Hepatocyte (in vitro differentiated cells): ENCODE data around the gene RAF1. TPM values are rescaled to one million over a fixed set of nuclear protein-coding genes. Genes with fewer than 3 reads are reported as not detected.
"Not testable (repeated sequence)": the region's sequence is repeated elsewhere in the genome, so short reads cannot be mapped to it uniquely, and the experiment has no call there.

Experiments
- DNase-seq: peaks from one replicate; pipeline ENCODE4 v3.0.0-alpha.2; 2016; ENCODE audit warnings: low spot score
- H2AFZ ChIP-seq: fragments of 200-600 bp; sonication (generic); 2 replicates; pipeline ENCODE4 v1.6.0; 2016; ENCODE audit warnings: antibody characterized with exemption, mild to moderate bottlenecking
- H3K27ac ChIP-seq: fragments of 200-600 bp; sonication (generic); 2 replicates; pipeline ENCODE4 v1.5.1; 2016; ENCODE audit warnings: mild to moderate bottlenecking
- H3K27me3 ChIP-seq: fragments of 200-600 bp; sonication (generic); 2 replicates; pipeline ENCODE4 v1.6.1; 2016
- H3K36me3 ChIP-seq: fragments of 200-600 bp; sonication (generic); replicated peaks from 2 replicates; pipeline ENCODE4 v1.5.1; 2016; ENCODE audit warnings: low read depth; ENCODE audit not compliant: insufficient read depth
- H3K4me1 ChIP-seq: fragments of 200-600 bp; sonication (generic); 2 replicates; pipeline ENCODE4 v1.5.1; 2016; ENCODE audit warnings: mild to moderate bottlenecking, moderate library complexity; ENCODE audit not compliant: insufficient read depth
- H3K4me2 ChIP-seq: fragments of 200-600 bp; sonication (generic); 2 replicates; pipeline ENCODE4 v1.6.0; 2016
- H3K4me3 ChIP-seq: fragments of 200-600 bp; sonication (generic); 2 replicates; pipeline ENCODE4 v1.5.1; 2016; ENCODE audit warnings: mild to moderate bottlenecking
- H3K79me2 ChIP-seq: fragments of 200-600 bp; sonication (generic); 2 replicates; pipeline ENCODE4 v1.6.0; 2017; ENCODE audit warnings: mild to moderate bottlenecking
- H3K9me2 ChIP-seq: fragments of 200-600 bp; sonication (generic); replicated peaks from 2 replicates; pipeline ENCODE4 v1.6.0; 2017; ENCODE audit warnings: mild to moderate bottlenecking; ENCODE audit not compliant: insufficient read depth
- H3K9me3 ChIP-seq: fragments of 200-600 bp; sonication (generic); 2 replicates; pipeline ENCODE4 v1.5.1; 2016; ENCODE audit warnings: low read depth, mild to moderate bottlenecking
- H4K20me1 ChIP-seq: fragments of 200-600 bp; sonication (generic); 2 replicates; pipeline ENCODE4 v1.6.0; 2016; ENCODE audit warnings: mild to moderate bottlenecking; ENCODE audit not compliant: insufficient read depth, poor library complexity, severe bottlenecking
- EZH2 ChIP-seq: fragments of 200-600 bp; sonication (generic); IDR thresholded peaks from 2 replicates; pipeline ENCODE4 v1.6.1; 2016; ENCODE audit warnings: antibody characterized with exemption, mild to moderate bottlenecking, borderline replicate concordance
- EZH2phosphoT487 ChIP-seq: fragments of 200-600 bp; sonication (generic); IDR thresholded peaks from one replicate; pipeline ENCODE4 v1.6.1; 2018; ENCODE audit warnings: antibody characterized with exemption, mild to moderate bottlenecking, low read depth, moderate library complexity; ENCODE audit not compliant: unreplicated experiment, severe bottlenecking
- WGBS: methylation state at CpG from one replicate; pipeline ENCODE4 v1.1.6; 2016; ENCODE audit warnings: low lambda C conversion rate; ENCODE audit errors: missing lambda C conversion rate; 5-methylcytosine and 5-hydroxymethylcytosine counted together
- polyA plus RNA-seq: library from polyadenylated mRNA; unstranded; fragments of >200 nt; fragmentation: Nextera tagmentation; extraction: Ambion mirVana; gene quantifications from 2 replicates; pipeline ENCODE4 v1.2.1, GENCODE V29; 2016
- total RNA-seq: library from RNA; depleted of rRNA; stranded (reverse); fragments of >200 nt; gene quantifications from 2 replicates; pipeline ENCODE4 v1.2.3, GENCODE V29; 2014
- TF ChIP-seq, protein P1 (sequence below): fragments of 200-600 bp; sonication (generic); IDR thresholded peaks from 2 replicates; pipeline ENCODE4 v1.5.1; 2016; ENCODE audit warnings: antibody characterized with exemption, mild to moderate bottlenecking; ENCODE audit not compliant: poor library complexity

Gene RAF1
- total and polyA plus RNA-seq, 2 experiments from 2014 or later = 79.8 to 118 TPM

DNA sequence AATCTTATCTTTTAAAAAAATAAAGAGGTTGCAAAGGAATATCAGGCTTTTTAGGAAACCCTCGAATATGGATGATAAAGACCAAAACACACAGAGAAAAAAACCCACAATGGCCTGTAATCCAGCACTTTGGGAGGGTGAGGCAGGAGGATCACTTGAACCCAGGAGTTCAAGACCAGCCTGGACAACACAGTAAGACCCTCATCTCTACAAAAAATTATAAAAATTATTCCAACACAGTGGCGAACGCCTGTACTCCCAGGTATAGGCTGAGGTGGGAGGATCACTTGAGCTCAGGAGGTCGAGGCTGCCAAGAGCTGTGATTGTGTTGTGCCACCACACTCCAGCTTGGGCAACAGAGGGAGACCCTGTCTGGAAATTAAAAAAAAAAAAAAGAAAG, 30.8 kb downstream of the RAF1 start:
- Histone ChIP-seq H4K20me1 (peaks cover 91% of the 10 kb centered on the region), H3K36me3 (no peaks in the 10 kb centered on the region)
- 89% methylated on average over 4 of the region's 4 CpGs for WGBS

DNA sequence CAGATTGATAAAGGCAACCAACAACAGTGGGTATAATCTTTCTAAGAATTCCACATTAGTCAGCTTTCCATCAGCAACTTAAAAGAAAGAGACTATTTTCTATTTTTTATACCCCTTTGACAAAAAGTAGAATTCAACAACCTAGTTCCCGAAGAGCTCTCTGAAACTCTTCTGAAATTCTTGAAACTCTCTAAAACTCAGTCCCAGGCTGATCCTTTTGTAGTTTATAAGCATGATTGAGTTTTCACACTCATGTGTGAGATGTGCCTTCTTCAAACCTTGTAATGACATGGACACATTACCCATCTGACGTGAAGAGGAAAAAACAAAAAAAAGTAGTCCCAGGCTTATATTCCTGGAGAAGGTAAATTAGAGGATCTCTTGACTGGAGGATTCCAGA, 31.4 kb downstream of the RAF1 start:
- H3K79me2 ChIP-seq = peaks cover 99% of the 10 kb centered on the region
- no peak overlapping the region for H2AFZ ChIP-seq
- TF ChIP-seq, protein P1, sequence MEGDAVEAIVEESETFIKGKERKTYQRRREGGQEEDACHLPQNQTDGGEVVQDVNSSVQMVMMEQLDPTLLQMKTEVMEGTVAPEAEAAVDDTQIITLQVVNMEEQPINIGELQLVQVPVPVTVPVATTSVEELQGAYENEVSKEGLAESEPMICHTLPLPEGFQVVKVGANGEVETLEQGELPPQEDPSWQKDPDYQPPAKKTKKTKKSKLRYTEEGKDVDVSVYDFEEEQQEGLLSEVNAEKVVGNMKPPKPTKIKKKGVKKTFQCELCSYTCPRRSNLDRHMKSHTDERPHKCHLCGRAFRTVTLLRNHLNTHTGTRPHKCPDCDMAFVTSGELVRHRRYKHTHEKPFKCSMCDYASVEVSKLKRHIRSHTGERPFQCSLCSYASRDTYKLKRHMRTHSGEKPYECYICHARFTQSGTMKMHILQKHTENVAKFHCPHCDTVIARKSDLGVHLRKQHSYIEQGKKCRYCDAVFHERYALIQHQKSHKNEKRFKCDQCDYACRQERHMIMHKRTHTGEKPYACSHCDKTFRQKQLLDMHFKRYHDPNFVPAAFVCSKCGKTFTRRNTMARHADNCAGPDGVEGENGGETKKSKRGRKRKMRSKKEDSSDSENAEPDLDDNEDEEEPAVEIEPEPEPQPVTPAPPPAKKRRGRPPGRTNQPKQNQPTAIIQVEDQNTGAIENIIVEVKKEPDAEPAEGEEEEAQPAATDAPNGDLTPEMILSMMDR = no peak
- no peak for TF ChIP-seq EZH2phosphoT487
- TF ChIP-seq EZH2 = no peak
- H3K4me2 ChIP-seq = no peak overlapping the region
- DNase-seq = no peak
- peaks cover 5% of the 10 kb centered on the region for H3K4me1 ChIP-seq
- H4K20me1 ChIP-seq = peaks cover 91% of the 10 kb centered on the region
- no peak overlapping the region for H3K4me3 ChIP-seq
- H3K9me3 ChIP-seq = no peaks in the 10 kb centered on the region
- no peak overlapping the region for H3K27ac ChIP-seq
- H3K9me2 ChIP-seq = no peaks in the 10 kb centered on the region
- no peaks in the 10 kb centered on the region for H3K36me3 ChIP-seq
- H3K27me3 ChIP-seq = no peaks in the 10 kb centered on the region
- WGBS = 94% methylated on average over 2 of the region's 2 CpGs

More for the DNA sequence above, 30.8 kb downstream of the RAF1 start:
- no peak for TF ChIP-seq EZH2phosphoT487
- TF ChIP-seq EZH2 = no peak
- TF ChIP-seq, protein P1 = no peak
- no peak overlapping the region for H3K27ac ChIP-seq
- no peak overlapping the region for H3K4me2 ChIP-seq
- no peaks in the 10 kb centered on the region for H3K27me3 ChIP-seq
- H3K9me2 ChIP-seq = no peaks in the 10 kb centered on the region
- no peak overlapping the region for H2AFZ ChIP-seq
- no peak for DNase-seq
- H3K4me1 ChIP-seq = peaks cover 3% of the 10 kb centered on the region
- no peaks in the 10 kb centered on the region for H3K9me3 ChIP-seq
- H3K4me3 ChIP-seq = no peak overlapping the region
- H3K79me2 ChIP-seq = peaks cover 99% of the 10 kb centered on the region

DNA sequence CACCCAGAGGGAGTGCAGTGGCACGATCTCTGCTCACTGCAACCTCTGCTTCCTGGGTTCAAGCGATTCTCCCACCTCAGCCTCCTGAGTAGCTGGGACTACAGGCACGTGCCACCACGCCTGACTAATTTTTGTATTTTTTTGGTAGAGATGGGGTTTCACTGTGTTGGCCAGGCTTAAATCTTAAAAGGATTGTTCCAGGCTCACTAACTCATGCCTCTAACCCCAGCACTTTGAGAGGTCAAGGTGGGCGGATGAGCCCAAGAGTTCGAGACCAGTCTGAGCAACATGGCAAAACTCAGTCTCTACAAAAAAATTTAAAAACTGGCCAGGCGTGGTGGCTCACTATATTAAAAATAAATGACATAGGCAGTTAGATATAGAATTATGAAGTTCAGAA, 33.1 kb downstream of the RAF1 start:
- H3K36me3 ChIP-seq, H3K4me3 ChIP-seq, H3K9me3 ChIP-seq, H3K4me1 ChIP-seq, H2AFZ ChIP-seq, DNase-seq, H3K27ac ChIP-seq, H3K9me2 ChIP-seq, H3K4me2 ChIP-seq, H3K27me3 ChIP-seq: not testable (repeated sequence)
- peaks cover 99% of the 10 kb centered on the region for H3K79me2 ChIP-seq
- 95% methylated on average over 7 of the region's 7 CpGs for WGBS
- H4K20me1 ChIP-seq = peaks cover 91% of the 10 kb centered on the region

DNA sequence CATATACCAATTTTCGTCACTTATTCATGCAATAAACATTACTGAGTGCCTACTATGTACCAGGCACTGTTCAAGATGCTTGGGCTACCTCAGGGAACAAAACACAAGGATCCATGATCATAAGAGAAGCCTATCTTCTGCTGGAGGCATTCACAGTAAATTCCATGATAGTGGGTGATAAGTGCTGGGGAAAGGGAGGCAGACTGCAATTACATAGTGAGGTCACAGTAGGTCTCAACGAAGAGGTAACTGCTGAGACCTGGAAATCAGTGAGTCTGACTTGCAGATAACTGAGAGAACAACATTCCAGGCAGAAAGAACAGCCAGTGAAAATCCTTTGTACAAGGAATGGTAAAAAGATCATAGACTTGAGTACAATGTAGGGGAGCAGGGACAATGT, 33.6 kb downstream of the RAF1 start:
- Histone ChIP-seq H3K9me2 (no peaks in the 10 kb centered on the region), H3K9me3 (no peaks in the 10 kb centered on the region), H3K79me2 (peaks cover 100% of the 10 kb centered on the region), H3K4me2 (no peak overlapping the region), H3K4me3 (no peak overlapping the region), H2AFZ (no peak overlapping the region), H3K27ac (no peak overlapping the region), H3K27me3 (no peaks in the 10 kb centered on the region), H3K36me3 (no peaks in the 10 kb centered on the region), H3K4me1 (peaks cover 8% of the 10 kb centered on the region), H4K20me1 (peaks cover 94% of the 10 kb centered on the region)
- TF ChIP-seq EZH2 (no peak), EZH2phosphoT487 (no peak)
- TF ChIP-seq, protein P1 = no peak
- 51% methylated on average over 2 of the region's 2 CpGs for WGBS
- DNase-seq = no peak
